ENCODE measurements around the gene PGM2L1.

- TF ChIP-seq, protein P1, sequence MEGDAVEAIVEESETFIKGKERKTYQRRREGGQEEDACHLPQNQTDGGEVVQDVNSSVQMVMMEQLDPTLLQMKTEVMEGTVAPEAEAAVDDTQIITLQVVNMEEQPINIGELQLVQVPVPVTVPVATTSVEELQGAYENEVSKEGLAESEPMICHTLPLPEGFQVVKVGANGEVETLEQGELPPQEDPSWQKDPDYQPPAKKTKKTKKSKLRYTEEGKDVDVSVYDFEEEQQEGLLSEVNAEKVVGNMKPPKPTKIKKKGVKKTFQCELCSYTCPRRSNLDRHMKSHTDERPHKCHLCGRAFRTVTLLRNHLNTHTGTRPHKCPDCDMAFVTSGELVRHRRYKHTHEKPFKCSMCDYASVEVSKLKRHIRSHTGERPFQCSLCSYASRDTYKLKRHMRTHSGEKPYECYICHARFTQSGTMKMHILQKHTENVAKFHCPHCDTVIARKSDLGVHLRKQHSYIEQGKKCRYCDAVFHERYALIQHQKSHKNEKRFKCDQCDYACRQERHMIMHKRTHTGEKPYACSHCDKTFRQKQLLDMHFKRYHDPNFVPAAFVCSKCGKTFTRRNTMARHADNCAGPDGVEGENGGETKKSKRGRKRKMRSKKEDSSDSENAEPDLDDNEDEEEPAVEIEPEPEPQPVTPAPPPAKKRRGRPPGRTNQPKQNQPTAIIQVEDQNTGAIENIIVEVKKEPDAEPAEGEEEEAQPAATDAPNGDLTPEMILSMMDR (IDR thresholded peaks at IDR 0.05): no peak
- TF ChIP-seq POLR2A (IDR thresholded peaks at IDR 0.05): no peak
- no peak for TF ChIP-seq POLR2AphosphoS5 (IDR thresholded peaks at IDR 0.05)
Observed at GRCh38 chr11:74370123-74370522, 28.1 kb downstream of the PGM2L1 start.

Measured in prostate gland (tissue), 2 donors.